Endothelial cell of umbilical vein (primary cell): ENCODE data around the gene RPL18.

ENCODE experiments used
- EZH2 ChIP-seq: IDR thresholded peaks from 2 replicates; pipeline ENCODE4 v1.6.1; 2012; ENCODE audit warnings: borderline replicate concordance, low read depth, mild to moderate bottlenecking, moderate library complexity, low read length, inconsistent platforms; ENCODE audit not compliant: severe bottlenecking
- POLR2AphosphoS5 ChIP-seq: IDR thresholded peaks from 2 replicates; pipeline ENCODE4 v1.6.1; 2012; ENCODE audit warnings: low read depth, mild to moderate bottlenecking, control low read depth, low read length, moderate library complexity; ENCODE audit not compliant: insufficient read depth
- TF ChIP-seq, protein P1 (sequence below), 2 donors: IDR thresholded peaks; 1 replicate in 1 of 2; 2 replicates in 1 of 2; pipeline ENCODE4 v1.5.1; 2011; ENCODE audit warnings: low read length in 2 of 2, mild to moderate bottlenecking in 2 of 2, moderate library complexity in 2 of 2, control low read depth in 1 of 2, inconsistent platforms in 1 of 2, low read depth in 1 of 2; ENCODE audit not compliant: insufficient read depth in 1 of 2; ENCODE audit errors: extremely low read depth in 1 of 2

DNA sequence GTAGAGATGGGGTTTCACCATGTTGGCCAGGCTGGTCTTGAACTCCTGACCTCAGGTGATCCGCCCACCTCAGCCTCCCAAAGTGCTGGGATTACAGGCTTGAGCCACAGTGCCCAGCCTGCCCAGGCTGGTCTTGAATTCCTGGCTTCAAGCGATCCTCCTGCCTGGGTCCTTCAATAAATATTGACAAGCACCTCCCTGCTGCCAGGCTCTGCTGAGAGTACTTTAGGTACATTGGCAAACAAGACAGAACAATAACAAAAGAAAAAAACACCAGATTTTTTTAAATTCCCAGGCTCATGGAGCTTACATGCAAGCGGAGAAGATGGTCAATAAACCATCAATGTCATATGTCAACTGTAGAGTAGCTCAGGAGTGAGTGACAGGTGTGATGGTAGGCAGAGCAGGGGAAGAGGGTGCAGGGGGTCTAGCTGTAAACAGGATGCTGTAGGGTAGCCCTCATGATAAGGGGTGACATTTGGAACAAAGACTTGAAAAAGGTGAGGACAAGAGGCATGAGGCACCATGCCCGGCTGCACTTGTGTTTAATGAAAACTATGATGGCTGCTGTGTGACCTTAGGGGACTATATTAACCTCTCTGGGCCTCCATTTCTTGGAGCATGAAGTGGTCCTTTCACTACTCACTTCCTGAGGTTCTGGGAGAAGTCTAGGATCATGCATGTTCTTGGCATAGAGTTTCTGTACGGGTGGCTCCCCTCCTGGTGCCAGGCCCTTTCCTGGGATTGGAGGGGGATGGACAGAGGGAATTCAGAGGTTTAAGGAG is 47.4 kb downstream of the RPL18 start:
- TF ChIP-seq, protein P1, sequence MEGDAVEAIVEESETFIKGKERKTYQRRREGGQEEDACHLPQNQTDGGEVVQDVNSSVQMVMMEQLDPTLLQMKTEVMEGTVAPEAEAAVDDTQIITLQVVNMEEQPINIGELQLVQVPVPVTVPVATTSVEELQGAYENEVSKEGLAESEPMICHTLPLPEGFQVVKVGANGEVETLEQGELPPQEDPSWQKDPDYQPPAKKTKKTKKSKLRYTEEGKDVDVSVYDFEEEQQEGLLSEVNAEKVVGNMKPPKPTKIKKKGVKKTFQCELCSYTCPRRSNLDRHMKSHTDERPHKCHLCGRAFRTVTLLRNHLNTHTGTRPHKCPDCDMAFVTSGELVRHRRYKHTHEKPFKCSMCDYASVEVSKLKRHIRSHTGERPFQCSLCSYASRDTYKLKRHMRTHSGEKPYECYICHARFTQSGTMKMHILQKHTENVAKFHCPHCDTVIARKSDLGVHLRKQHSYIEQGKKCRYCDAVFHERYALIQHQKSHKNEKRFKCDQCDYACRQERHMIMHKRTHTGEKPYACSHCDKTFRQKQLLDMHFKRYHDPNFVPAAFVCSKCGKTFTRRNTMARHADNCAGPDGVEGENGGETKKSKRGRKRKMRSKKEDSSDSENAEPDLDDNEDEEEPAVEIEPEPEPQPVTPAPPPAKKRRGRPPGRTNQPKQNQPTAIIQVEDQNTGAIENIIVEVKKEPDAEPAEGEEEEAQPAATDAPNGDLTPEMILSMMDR (IDR thresholded peaks at IDR 0.05; ENCODE audit: extremely low read depth in 1 of 2, insufficient read depth in 1 of 2, low read depth in 1 of 2, low read length in 2 of 2) = no peak
- TF ChIP-seq POLR2AphosphoS5 (no peak), EZH2 (no peak)
